ENCODE data around the gene SYNE1.
"Not testable (repeated sequence)": the region's sequence is repeated elsewhere in the genome, so short reads cannot be mapped to it uniquely, and the experiment has no call there.

The SYNE1 gene

GRCh38 chr6:152087096-152087495 lies 550.1 kb downstream of the SYNE1 start:
- no peak for DNase-seq

GRCh38 chr6:152086223-152086873 lies 550.8 kb downstream of the SYNE1 start:
- no peak for DNase-seq

- no peak for DNase-seq
Observed at GRCh38 chr6:152085451-152085921, 551.7 kb downstream of the SYNE1 start.

- DNase-seq = no peak
Observed at GRCh38 chr6:152078804-152079203, 558.4 kb downstream of the SYNE1 start.

- DNase-seq = no peak
Observed at GRCh38 chr6:152078001-152078400, 559.2 kb downstream of the SYNE1 start.

- not testable (repeated sequence) for DNase-seq
Observed at GRCh38 chr6:152076242-152076641, 560.9 kb downstream of the SYNE1 start.

- DNase-seq = no peak
Observed at GRCh38 chr6:152071843-152072242, 565.3 kb downstream of the SYNE1 start.
